ENCODE measurements around the gene KMT2E.
"Not testable (repeated sequence)": the region's sequence is repeated elsewhere in the genome, so short reads cannot be mapped to it uniquely, and the experiment has no call there.

Gene KMT2E

GRCh38 chr7:105013816-105014692 lies at the start of gene KMT2E:
Gene KMT2E, plus strand, starts transcription at chr7:105014205. Its CDS starts 26,748 bp downstream, at chr7:105040953.
- peak; percentile 83 for DNase-seq (ENCODE audit: low read depth)

DNA sequence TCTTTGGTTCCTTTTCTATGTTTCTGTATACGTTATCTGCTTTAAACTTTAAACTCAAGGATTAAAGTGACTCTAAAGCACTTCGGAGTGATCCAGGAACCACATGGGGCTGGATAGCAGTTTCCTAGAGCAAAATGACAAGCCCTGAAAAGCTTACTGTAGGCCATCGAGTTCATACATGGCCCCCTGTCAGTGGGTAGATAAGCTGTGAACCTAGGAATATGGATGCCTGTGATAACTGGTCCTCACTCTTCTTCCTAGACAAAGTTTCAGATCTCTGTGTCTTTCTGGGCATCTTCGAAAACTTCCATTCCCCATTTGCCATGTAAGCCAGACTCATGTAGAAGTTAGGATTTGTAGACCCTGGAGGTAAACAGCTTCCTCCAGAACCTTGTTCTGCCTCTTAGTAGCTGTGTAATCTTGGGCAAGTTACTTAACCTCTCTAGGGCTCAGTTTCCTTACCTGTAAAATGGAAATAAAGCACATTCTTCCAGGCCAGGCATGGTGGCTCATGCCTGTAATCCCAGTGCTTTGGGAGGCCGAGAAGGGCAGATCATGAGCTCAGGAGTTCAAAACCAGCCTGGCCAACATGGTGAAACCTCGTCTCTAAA lies 49.3 kb upstream of the KMT2E start:
- DNase-seq (ENCODE audit: low read depth) = no peak

DNA sequence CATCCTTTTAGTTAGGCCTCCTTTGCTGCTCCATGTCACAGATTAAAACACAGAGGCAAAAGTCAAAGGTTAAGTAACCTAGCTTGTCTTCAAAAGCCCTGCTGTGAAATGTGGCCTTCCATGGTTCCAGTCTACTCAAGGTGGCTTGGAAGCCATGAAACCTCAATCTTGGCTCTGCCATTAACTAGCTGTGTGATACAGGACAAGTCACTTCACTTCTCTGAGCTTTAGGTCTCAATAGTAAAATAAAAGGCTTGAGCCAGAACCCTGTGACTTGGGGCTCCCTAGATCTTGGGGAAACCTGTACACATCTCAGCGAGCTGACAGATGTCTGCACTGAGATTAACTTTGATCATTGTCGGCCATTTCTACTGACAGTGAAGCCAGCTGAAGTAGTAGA lies 48.0 kb upstream of the KMT2E start:
- DNase-seq (ENCODE audit: low read depth) = no peak

GRCh38 chr7:104967088-104967487 lies 46.9 kb upstream of the KMT2E start:
- DNase-seq (ENCODE audit: low read depth) = no peak

GRCh38 chr7:104967595-104967994 lies 46.4 kb upstream of the KMT2E start:
- DNase-seq (ENCODE audit: low read depth) = no peak

GRCh38 chr7:104968648-104969047 lies 45.4 kb upstream of the KMT2E start:
- DNase-seq (ENCODE audit: low read depth) = no peak

GRCh38 chr7:104969183-104969582 lies 44.8 kb upstream of the KMT2E start:
- no peak for DNase-seq (ENCODE audit: low read depth)

GRCh38 chr7:104971290-104972071 lies 42.5 kb upstream of the KMT2E start:
- DNase-seq (ENCODE audit: low read depth) = no peak

- no peak for DNase-seq (ENCODE audit: low read depth)
These were observed 41.5 kb upstream of the KMT2E start for GRCh38 chr7:104972500-104972899.

DNA sequence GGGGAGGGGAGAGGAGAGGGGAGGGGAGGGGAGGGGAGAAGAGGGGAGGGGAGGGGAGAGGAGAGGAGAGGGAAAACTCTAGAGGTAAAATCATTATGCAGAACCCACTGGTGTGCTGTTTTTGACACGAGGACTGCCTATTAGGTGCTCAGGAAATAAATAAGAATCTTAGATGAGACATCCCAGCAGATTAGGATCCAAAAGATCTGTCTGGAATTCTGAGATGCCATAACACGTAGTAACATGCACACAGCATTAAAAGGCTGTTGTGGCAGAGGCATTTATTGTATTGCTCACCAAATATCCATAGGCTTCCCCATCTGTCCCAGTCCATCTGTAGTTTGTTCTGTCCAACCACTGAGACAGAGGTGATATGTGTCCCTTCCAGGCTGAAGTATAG lies 40.8 kb upstream of the KMT2E start:
- DNase-seq (ENCODE audit: low read depth) = no peak

- DNase-seq (ENCODE audit: low read depth) = no peak
These were observed 40.0 kb upstream of the KMT2E start for GRCh38 chr7:104973909-104974415.

- DNase-seq (ENCODE audit: low read depth) = not testable (repeated sequence)
These were observed 38.5 kb upstream of the KMT2E start for GRCh38 chr7:104975553-104975952.

- no peak for DNase-seq (ENCODE audit: low read depth)
These were observed 36.9 kb upstream of the KMT2E start for GRCh38 chr7:104976966-104977636.

DNA sequence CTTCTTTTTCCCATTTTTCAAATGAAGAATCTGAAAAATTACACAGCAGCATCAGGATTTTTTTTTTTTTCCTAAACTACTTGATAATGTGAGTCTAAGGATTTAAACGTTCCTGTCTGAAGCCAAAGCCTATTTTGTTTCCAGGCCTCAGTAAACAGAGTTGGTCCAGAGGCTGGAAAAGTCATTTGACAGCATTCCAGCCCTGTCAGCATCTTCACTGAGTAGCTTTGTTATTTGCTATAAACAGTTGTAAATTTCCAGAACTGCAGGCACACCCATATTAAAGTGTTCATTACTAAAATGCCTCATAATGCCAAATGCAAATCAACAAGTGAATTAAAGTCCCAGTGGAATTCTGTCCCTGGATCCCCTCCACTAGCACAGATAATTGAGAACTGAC lies 35.5 kb upstream of the KMT2E start:
- no peak for DNase-seq (ENCODE audit: low read depth)

DNA sequence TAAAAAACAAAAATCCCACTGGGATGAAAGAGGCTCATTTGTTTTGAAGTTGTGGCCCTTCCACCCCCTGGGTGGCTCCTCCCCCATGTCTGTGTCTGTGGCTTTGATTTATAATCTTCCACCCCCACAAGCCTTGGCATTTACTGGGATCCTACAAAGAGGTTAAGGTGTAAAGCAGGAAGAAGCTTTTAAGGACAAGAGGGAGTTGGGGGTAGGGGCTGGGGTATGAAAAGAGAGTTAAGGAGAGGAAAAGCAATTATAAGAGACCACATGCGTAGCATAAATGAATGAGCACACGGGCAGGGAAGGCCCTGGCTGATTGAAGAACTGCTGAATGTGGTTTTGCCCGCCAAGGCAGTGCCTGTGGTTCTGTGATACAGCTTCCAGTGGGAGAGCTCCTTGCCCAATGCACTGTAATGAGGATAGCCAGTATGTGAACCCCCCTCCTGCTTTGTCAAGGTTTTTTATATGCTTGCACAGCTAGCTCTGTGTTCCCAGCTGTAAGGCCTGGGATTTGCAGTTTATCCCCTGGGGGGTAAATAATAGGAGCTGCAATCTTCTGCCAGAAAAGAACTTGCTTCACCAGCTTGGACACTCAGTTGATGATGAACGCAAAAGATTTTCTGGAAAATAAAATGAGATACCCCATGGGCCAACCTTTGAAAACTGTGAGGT lies 34.7 kb upstream of the KMT2E start:
- no peak for DNase-seq (ENCODE audit: low read depth)

DNA sequence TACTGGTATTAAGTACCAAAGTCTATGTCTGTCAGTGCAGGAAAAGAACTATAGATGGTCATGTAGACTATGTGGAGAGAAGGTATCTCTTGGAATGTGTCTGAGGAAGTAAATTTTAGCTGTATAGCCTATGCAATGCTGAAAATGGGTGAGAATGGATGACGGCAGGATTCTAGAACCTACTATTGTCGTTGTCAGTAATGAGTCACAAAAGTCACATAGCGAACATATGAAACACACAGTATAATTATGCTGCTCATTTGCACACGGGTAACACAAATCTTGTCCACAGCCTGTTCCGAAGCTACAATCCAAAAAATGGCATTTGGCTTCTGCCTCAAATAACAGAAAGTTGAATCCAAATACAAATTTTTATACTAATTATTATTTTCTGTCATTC lies 33.6 kb upstream of the KMT2E start:
- DNase-seq (ENCODE audit: low read depth) = no peak

GRCh38 chr7:104980841-104981671 lies 32.9 kb upstream of the KMT2E start:
- DNase-seq (ENCODE audit: low read depth) = no peak

- no peak for DNase-seq (ENCODE audit: low read depth)
These were observed 32.4 kb upstream of the KMT2E start for GRCh38 chr7:104981672-104982037.

GRCh38 chr7:104982308-104983075 lies 31.5 kb upstream of the KMT2E start:
- DNase-seq (ENCODE audit: low read depth) = no peak

DNA sequence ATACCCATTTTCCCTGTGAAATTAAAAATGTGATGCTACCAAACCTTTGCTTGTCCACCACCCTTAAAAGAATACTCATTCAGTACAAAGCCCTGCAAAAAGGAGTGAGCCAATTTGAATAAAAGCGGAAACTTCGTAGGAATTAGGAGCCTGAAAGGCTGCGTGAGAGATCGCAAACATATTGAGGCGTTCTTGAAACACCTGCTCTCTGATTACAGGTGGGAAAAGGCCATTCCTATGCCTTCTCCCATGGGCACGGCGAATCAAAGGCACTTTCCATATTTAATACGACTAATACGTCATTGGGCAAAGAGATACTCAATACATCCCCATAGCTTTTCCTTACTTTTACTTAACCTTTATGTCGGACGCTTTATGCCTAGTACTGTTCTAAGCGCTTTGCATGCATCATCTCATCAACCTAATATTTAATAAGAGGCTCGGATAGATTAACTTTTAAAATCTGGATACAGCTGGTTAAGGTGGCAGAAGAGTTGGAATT lies 30.9 kb upstream of the KMT2E start:
- DNase-seq (ENCODE audit: low read depth) = no peak
